Measurements from ENCODE around the gene MAOB. TPM values are rescaled to one million over a fixed set of nuclear protein-coding genes. Genes with fewer than 3 reads are reported as not detected.

Gene MAOB
- total RNA-seq, 2 donors from 2014 or later, result 15.6 to 33.5 TPM

- H3K27ac ChIP-seq, result no peak overlapping the region
Measured at GRCh38 chrX:43815209-43815608, 67.0 kb downstream of the MAOB start.

GRCh38 chrX:43813898-43814297 lies 68.4 kb downstream of the MAOB start:
- TF ChIP-seq POLR2AphosphoS5 (IDR thresholded peaks at IDR 0.05) (no peak), CTCF (IDR thresholded peaks at IDR 0.05) (no peak), POLR2A (IDR thresholded peaks at IDR 0.05) (no peak)
- no peaks in the 10 kb centered on the region for H3K27me3 ChIP-seq (replicated peaks; ENCODE audit: insufficient read depth)
- H3K36me3 ChIP-seq, result no peaks in the 10 kb centered on the region
- no peak overlapping the region for H3K27ac ChIP-seq
- intact Hi-C loops (cut with DNase I), result no loop called here
- no peak for DNase-seq (ENCODE audit: low spot score)
- H3K9me3 ChIP-seq, result no peaks in the 10 kb centered on the region
- H3K4me3 ChIP-seq, result no peak overlapping the region
- no peaks in the 10 kb centered on the region for H3K4me1 ChIP-seq (replicated peaks)

More at GRCh38 chrX:43815209-43815608, 67.0 kb downstream of the MAOB start:
- DNase-seq (ENCODE audit: low spot score), result no peak
- Histone ChIP-seq H3K27me3 (replicated peaks; ENCODE audit: insufficient read depth) (no peaks in the 10 kb centered on the region), H3K4me1 (replicated peaks) (no peaks in the 10 kb centered on the region), H3K36me3 (no peaks in the 10 kb centered on the region), H3K9me3 (no peaks in the 10 kb centered on the region), H3K4me3 (no peak overlapping the region)
- intact Hi-C loops (cut with DNase I), result no loop called here
- TF ChIP-seq POLR2AphosphoS5 (IDR thresholded peaks at IDR 0.05), result no peak
- no peak for TF ChIP-seq POLR2A (IDR thresholded peaks at IDR 0.05)
- WGBS, result 67% methylated on average over 2 of the region's 2 CpGs

- TF ChIP-seq CTCF (IDR thresholded peaks at IDR 0.05) (no peak), POLR2AphosphoS5 (IDR thresholded peaks at IDR 0.05) (no peak), POLR2A (IDR thresholded peaks at IDR 0.05) (no peak)
- DNase-seq (ENCODE audit: low spot score), result no peak
- H3K4me1 ChIP-seq (replicated peaks), result no peaks in the 10 kb centered on the region
- H3K27ac ChIP-seq, result no peak overlapping the region
- no peaks in the 10 kb centered on the region for H3K27me3 ChIP-seq (replicated peaks; ENCODE audit: insufficient read depth)
- no peaks in the 10 kb centered on the region for H3K36me3 ChIP-seq
- WGBS, result 100% methylated on average over 2 of the region's 2 CpGs
- H3K4me3 ChIP-seq, result no peak overlapping the region
- H3K9me3 ChIP-seq, result no peaks in the 10 kb centered on the region
- intact Hi-C loops (cut with DNase I), result no loop called here
Measured at GRCh38 chrX:43813319-43813718, 68.9 kb downstream of the MAOB start.

- no peak for DNase-seq (ENCODE audit: low spot score)
- Histone ChIP-seq H3K27me3 (replicated peaks; ENCODE audit: insufficient read depth) (no peaks in the 10 kb centered on the region), H3K4me3 (no peak overlapping the region), H3K4me1 (replicated peaks) (no peaks in the 10 kb centered on the region), H3K27ac (no peak overlapping the region), H3K9me3 (no peaks in the 10 kb centered on the region), H3K36me3 (no peaks in the 10 kb centered on the region)
- intact Hi-C loops (cut with DNase I), result no loop called here
- peak; percentile 27 for TF ChIP-seq POLR2AphosphoS5 (IDR thresholded peaks at IDR 0.05)
- TF ChIP-seq CTCF (IDR thresholded peaks at IDR 0.05), result no peak
Measured at GRCh38 chrX:43809463-43809862, 72.8 kb downstream of the MAOB start.

GRCh38 chrX:43808231-43808630 lies 74.0 kb downstream of the MAOB start:
- Histone ChIP-seq H3K36me3 (no peaks in the 10 kb centered on the region), H3K27me3 (replicated peaks; ENCODE audit: insufficient read depth) (no peaks in the 10 kb centered on the region), H3K27ac (no peak overlapping the region), H3K4me1 (replicated peaks) (no peaks in the 10 kb centered on the region), H3K4me3 (no peak overlapping the region), H3K9me3 (no peaks in the 10 kb centered on the region)
- DNase-seq (ENCODE audit: low spot score), result no peak
- intact Hi-C loops (cut with DNase I), result no loop called here
- no peak for TF ChIP-seq POLR2AphosphoS5 (IDR thresholded peaks at IDR 0.05)
- TF ChIP-seq CTCF (IDR thresholded peaks at IDR 0.05), result no peak
- TF ChIP-seq POLR2A (IDR thresholded peaks at IDR 0.05), result no peak
